GM19468 (cell line): ENCODE data around the gene KCNAB1.

Experiments used
- ATAC-seq: cut with Tn5 transposase; IDR thresholded peaks from one replicate; pipeline ENCODE4 v1.9.1; 2021; ENCODE audit warnings: mild to moderate bottlenecking, moderate library complexity, moderate number of reproducible peaks; ENCODE audit not compliant: unreplicated experiment; ENCODE audit errors: extremely low read depth

Gene KCNAB1

DNA sequence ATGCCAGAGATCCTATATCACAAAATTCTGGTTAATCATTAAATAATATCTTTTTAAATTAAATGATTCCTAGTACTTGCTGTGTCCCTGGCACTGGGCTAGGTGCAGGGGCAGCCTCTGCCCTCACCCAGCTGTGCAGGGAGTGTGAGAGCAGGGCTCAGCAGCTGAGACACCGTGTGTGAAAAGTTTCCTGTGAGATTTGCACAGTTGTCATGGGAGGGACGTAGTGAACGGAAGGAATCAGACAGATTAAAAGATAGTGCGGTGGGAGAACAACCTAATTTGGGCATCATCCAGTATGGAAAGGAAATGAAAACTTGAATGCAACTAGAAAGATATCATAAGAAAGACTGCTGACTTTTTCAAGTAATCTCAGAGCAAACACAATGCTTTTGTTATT, 230.4 kb downstream of the KCNAB1 start:
- ATAC-seq: no peak

- no peak for ATAC-seq
Observed at GRCh38 chr3:156351783-156352182, 231.4 kb downstream of the KCNAB1 start.

- ATAC-seq: no peak
Observed at GRCh38 chr3:156352728-156353127, 232.3 kb downstream of the KCNAB1 start.

GRCh38 chr3:156353563-156353962, 233.2 kb downstream of the KCNAB1 start:
- ATAC-seq: no peak

GRCh38 chr3:156356537-156357363, 236.4 kb downstream of the KCNAB1 start:
- no peak for ATAC-seq

DNA sequence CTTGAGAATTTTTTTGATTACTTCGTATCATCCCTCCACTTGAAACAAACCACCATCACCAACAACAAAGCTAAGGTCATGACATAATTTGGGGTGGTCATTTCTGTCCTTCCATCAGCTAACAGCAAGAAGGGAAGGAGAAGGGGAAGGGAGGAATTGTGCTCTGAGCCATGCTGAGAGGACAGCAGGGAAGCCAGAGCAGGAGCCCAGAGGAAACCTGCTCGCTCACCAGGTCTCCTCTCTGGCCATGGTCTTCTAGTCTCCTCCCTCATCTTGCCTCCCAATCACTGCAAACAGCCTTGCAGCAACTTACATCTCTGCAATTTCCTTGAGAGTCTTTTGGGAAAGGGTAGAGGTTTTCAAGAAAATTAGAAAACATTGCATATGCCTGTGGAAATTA, 237.9 kb downstream of the KCNAB1 start:
- no peak for ATAC-seq

GRCh38 chr3:156359368-156359767, 239.0 kb downstream of the KCNAB1 start:
- no peak for ATAC-seq

- no peak for ATAC-seq
Observed at GRCh38 chr3:156360083-156360482, 239.7 kb downstream of the KCNAB1 start.

GRCh38 chr3:156360963-156361362, 240.6 kb downstream of the KCNAB1 start:
- no peak for ATAC-seq

DNA sequence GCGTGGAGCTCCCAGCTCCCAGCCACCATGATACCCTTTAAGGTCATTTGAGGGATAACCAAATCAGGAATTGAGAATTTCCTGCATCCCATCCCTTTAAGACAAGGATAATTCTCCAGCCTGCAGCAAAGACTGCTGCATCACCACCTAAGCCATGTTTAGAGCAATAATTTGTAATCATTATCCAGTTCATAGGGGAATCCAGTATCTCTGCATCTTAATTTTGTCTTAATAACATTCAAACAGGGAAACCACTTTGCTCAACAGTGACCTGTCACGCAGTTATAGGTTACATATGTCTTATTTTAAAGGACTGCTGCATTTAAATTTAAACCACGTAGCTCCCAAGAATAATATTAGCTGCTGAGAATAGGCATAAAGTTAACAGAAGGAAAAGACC, 246.2 kb downstream of the KCNAB1 start:
- no peak for ATAC-seq

DNA sequence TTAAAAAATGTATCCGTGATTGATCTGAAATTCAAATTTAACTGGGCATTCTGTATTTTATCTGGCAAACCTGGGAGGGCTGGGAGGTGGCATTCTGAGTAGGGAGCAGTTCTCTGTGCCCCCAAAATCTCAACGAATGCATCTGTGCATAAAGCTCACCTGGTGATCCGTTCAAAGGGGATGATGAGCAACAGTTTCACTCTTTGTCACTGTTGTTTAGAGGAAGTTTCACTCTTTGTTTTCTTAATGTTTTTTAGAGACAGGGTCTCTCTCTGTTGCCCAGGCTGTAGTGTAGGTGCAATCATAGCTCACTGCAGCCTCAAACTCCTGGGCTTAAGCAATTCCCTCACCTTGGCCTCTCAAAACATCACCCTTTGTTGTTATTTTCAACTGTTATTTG, 247.8 kb downstream of the KCNAB1 start:
- peak; percentile 38 for ATAC-seq

DNA sequence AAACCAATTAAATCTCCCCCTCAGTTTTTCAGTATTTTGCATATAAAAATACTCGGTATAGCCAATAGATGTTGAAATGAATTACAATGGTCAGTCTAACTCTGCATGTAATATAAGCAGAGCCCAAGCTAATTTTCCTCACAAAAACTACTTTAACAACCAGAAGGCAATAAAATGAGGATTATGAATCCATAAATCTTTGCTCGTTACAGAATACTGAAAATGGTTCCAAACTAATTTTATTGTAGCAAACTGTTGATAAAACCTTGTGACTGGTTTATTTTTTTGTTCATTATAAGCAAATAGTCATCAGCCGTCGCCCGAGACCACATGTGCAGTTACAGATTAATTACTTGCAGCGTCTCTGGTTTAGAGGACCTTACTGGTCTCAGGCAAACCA, 251.3 kb downstream of the KCNAB1 start:
- ATAC-seq: no peak

GRCh38 chr3:156373095-156373494, 252.7 kb downstream of the KCNAB1 start:
- no peak for ATAC-seq

- no peak for ATAC-seq
Observed at GRCh38 chr3:156373654-156374053, 253.3 kb downstream of the KCNAB1 start.

- no peak for ATAC-seq
Observed at GRCh38 chr3:156376199-156376598, 255.8 kb downstream of the KCNAB1 start.

DNA sequence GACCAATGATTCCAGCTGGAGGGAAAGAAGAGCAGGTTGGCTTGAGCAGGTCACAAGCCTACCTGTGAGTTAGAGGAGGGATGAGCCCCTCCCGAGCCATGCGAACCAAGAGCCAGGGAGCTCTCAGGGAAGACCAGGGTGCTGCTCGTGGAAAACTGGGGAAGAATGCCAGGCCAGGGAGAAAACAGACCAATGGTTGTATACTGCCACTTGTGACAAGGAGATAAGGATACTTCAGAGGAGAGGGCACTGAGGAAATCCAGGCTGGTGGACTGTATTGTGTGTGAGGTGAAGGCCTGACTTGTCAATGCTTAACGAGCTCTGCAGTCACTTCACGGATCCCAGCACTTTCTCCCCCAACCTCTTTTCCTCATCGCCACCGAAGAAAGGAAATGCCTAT, 256.9 kb downstream of the KCNAB1 start:
- ATAC-seq: no peak

- no peak for ATAC-seq
Observed at GRCh38 chr3:156377718-156378117, 257.3 kb downstream of the KCNAB1 start.

GRCh38 chr3:156378871-156379270, 258.5 kb downstream of the KCNAB1 start:
- ATAC-seq: no peak

GRCh38 chr3:156379327-156379726, 258.9 kb downstream of the KCNAB1 start:
- ATAC-seq: no peak

GRCh38 chr3:156381253-156381652, 260.9 kb downstream of the KCNAB1 start:
- ATAC-seq: no peak

DNA sequence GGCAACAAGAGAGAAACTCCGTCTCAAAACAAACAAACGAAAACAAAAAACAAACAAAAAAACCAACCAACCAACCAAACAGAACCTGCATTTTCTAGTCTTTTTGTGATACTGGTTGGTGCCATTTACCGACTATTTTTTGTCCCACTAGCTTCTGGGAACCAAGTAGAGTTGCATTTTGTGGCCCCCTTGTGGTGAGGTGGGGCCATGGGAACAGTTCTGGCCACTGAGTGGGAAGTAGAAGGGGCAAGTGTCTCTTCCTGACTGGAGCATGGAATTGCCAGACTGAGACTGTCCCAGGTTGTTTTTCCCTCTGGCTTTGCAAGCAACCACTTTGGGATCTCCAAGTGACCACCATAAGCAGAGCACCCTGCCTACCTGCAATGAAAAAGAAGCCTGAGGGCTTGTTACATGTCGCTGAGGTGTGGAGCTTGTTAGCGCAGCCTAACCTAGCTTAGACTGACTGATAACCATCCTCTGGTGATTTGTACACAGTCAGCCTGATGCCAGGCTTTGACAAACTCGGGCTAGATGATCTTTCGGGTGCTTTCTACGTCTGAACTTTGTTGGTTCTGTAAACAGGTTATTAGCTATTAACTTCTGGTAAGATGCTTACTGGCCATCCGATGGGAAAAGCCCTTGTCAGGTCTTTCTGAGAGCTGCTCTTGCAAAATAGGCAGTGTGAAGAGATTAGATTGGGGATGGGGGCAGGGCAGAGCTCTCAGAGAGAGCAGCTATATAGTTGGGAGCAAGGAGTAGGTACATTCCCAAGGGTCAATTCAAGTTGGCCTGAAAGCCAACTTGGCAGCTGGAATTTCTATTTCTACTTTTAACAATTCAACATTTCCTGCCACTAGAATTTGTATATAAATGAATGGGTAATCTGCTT, 262.3 kb downstream of the KCNAB1 start:
- ATAC-seq: no peak
